Mesenchymal stem cell (in vitro differentiated cells and primary cell): ENCODE results near the gene CDKN2B-AS1.

Experiments used
- DNase-seq: peaks from one replicate; pipeline ENCODE4 v3.0.0-alpha.2; 2013
- H2AFZ ChIP-seq: one replicate; pipeline ENCODE4 v1.6.1; 2013; ENCODE audit warnings: low read depth, mild to moderate bottlenecking, control low read depth, inconsistent platforms, low read length, moderate library complexity
- H2AK5ac ChIP-seq: 2 replicates; pipeline ENCODE4 v1.6.1; 2013; ENCODE audit warnings: low read length, moderate library complexity, mild to moderate bottlenecking, inconsistent platforms; ENCODE audit not compliant: severe bottlenecking
- H2BK120ac ChIP-seq: one replicate; pipeline ENCODE4 v1.6.1; 2013; ENCODE audit warnings: low read depth, mild to moderate bottlenecking, inconsistent platforms, low read length, moderate library complexity
- H2BK12ac ChIP-seq, 2 experiments: one replicate each; pipeline ENCODE4 v1.6.1; 2013; ENCODE audit warnings: inconsistent platforms in 2 of 2, low read length in 2 of 2, mild to moderate bottlenecking in 2 of 2, moderate library complexity in 2 of 2, control low read depth in 1 of 2
- H2BK15ac ChIP-seq: one replicate; pipeline ENCODE4 v1.6.1; 2013; ENCODE audit warnings: mild to moderate bottlenecking, low read depth, inconsistent platforms; ENCODE audit not compliant: poor library complexity, severe bottlenecking
- H2BK5ac ChIP-seq: 2 replicates; pipeline ENCODE4 v1.6.1; 2013; ENCODE audit warnings: low read depth, mild to moderate bottlenecking, low read length, control low read depth, inconsistent platforms; ENCODE audit not compliant: poor library complexity, severe bottlenecking
- H3K14ac ChIP-seq, 2 experiments: one replicate each; pipeline ENCODE4 v1.6.1; 2013; ENCODE audit warnings: inconsistent platforms in 2 of 2, low read length in 2 of 2, control low read depth in 1 of 2, mild to moderate bottlenecking in 1 of 2, moderate library complexity in 1 of 2
- H3K18ac ChIP-seq, 2 experiments: one replicate each; pipeline ENCODE4 v1.6.1; 2013; ENCODE audit warnings: inconsistent platforms in 2 of 2, low read length in 2 of 2, control low read depth in 1 of 2, low read depth in 1 of 2, mild to moderate bottlenecking in 1 of 2
- H3K23ac ChIP-seq, 2 experiments: one replicate each; pipeline ENCODE4 v1.6.1; 2013; ENCODE audit warnings: inconsistent platforms in 2 of 2, low read length in 2 of 2, mild to moderate bottlenecking in 2 of 2, moderate library complexity in 2 of 2, control low read depth in 1 of 2
- H3K27ac ChIP-seq: 2 replicates; pipeline ENCODE4 v1.5.1; 2013; ENCODE audit warnings: mild to moderate bottlenecking, moderate library complexity, low read length, control low read depth, inconsistent platforms; ENCODE audit not compliant: poor library complexity, severe bottlenecking
- H3K27me3 ChIP-seq, 2 experiments: 2 replicates each; pipeline versions ENCODE4 v1.6.1 to v1.7.0; 2013; ENCODE audit warnings: low read length in 2 of 2, mild to moderate bottlenecking in 2 of 2, moderate library complexity in 2 of 2, control low read depth in 1 of 2, inconsistent platforms in 1 of 2; ENCODE audit not compliant: control insufficient read depth in 1 of 2, insufficient read depth in 1 of 2
- H3K36me3 ChIP-seq, 2 experiments: 2 replicates each; pipeline versions ENCODE4 v1.6.1 to v1.7.0; 2013; ENCODE audit warnings: low read length in 2 of 2, control low read depth in 1 of 2, inconsistent platforms in 1 of 2, low read depth in 1 of 2, mild to moderate bottlenecking in 1 of 2; ENCODE audit not compliant: insufficient read depth in 2 of 2, control insufficient read depth in 1 of 2
- H3K4ac ChIP-seq, 2 experiments: one replicate each; pipeline ENCODE4 v1.6.1; 2013; ENCODE audit warnings: inconsistent platforms in 2 of 2, low read length in 2 of 2, mild to moderate bottlenecking in 2 of 2, moderate library complexity in 2 of 2, control low read depth in 1 of 2, low read depth in 1 of 2
- H3K4me1 ChIP-seq: 2 replicates; pipeline ENCODE4 v1.6.1; 2013; ENCODE audit warnings: low read depth, low read length, control low read depth; ENCODE audit not compliant: control insufficient read depth, insufficient read depth
- H3K4me2 ChIP-seq: 2 replicates; pipeline ENCODE4 v1.6.1; 2013; ENCODE audit warnings: low read length, mild to moderate bottlenecking, inconsistent platforms; ENCODE audit not compliant: poor library complexity, severe bottlenecking
- H3K4me3 ChIP-seq, 2 experiments: 2 replicates each; pipeline versions ENCODE4 v1.5.1 to v1.7.0; 2013; ENCODE audit warnings: low read length in 2 of 2, mild to moderate bottlenecking in 2 of 2, control low read depth in 1 of 2, low read depth in 1 of 2; ENCODE audit not compliant: insufficient read depth in 1 of 2
- H3K79me1 ChIP-seq: replicated peaks from 2 replicates; pipeline ENCODE4 v1.6.1; 2013; ENCODE audit warnings: mild to moderate bottlenecking, control low read depth, low read length, inconsistent platforms; ENCODE audit not compliant: poor library complexity, severe bottlenecking
- H3K9ac ChIP-seq: 2 replicates; pipeline ENCODE4 v1.7.0; 2013; ENCODE audit warnings: mild to moderate bottlenecking, low read length, moderate library complexity
- H3K9me3 ChIP-seq: 2 replicates; pipeline ENCODE4 v1.7.0; 2013; ENCODE audit warnings: mild to moderate bottlenecking, low read length; ENCODE audit not compliant: control insufficient read depth
- H4K8ac ChIP-seq: one replicate; pipeline ENCODE4 v1.6.1; 2013; ENCODE audit warnings: inconsistent platforms, mild to moderate bottlenecking, low read length, moderate library complexity
- H4K91ac ChIP-seq: one replicate; pipeline ENCODE4 v1.6.1; 2013; ENCODE audit warnings: mild to moderate bottlenecking, low read length, inconsistent platforms
- WGBS: methylation state at CpG from one replicate; pipeline ENCODE4 v1.1.7; 2013; ENCODE audit warnings: mixed read lengths; 5-methylcytosine and 5-hydroxymethylcytosine counted together

Gene CDKN2B-AS1

DNA sequence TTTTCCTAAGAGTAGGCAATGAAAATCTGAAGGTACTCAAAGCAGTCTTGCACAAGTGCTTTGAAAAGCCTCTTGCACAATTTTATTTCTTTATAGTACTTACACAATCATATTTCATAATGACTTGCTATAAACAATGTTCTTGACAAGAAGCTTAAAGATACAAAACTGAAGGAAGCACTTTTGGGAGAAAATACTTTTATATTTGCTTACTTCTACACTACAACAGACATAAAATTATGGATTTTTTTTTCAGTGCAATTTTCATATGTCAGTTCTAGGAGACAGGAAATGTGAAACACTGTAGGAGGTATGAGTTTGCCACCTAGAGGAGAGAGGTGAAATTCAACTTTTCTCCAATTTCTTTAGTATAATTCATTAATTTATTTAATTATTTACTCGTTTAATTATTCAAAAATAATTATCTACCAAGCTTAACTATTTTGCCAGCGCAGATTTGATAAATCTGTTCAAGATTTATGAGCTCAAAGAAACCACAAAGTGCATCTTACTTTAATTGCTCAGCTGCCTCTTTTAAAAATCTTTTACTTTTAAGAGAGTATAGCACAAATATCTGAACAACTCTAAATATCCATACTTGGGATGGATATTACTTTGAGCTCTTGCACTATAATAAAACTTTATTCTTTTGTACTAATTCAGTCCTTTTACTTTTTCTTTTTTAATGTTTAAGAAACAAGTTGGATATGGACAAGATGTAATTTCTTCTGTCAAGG lies 43.5 kb downstream of the CDKN2B-AS1 start:
- WGBS = 10% methylated on average over 2 of the region's 2 CpGs
- Histone ChIP-seq H3K14ac (no peak overlapping the region), H3K4ac (no peak overlapping the region), H4K8ac (no peak overlapping the region), H3K27ac (no peak overlapping the region), H2BK12ac (no peak overlapping the region), H2BK120ac (no peak overlapping the region), H3K36me3 (peaks cover 0 to 7% of the 10 kb centered on the region in 2 experiments), H3K79me1 (no peaks in the 10 kb centered on the region), H4K91ac (no peak overlapping the region), H3K18ac (no peak overlapping the region), H3K4me1 (no peaks in the 10 kb centered on the region), H3K27me3 (no peaks in the 10 kb centered on the region), H3K9ac (peak overlapping the region; percentile 55), H3K9me3 (no peaks in the 10 kb centered on the region), H2BK15ac (no peak overlapping the region), H2AFZ (no peak overlapping the region), H3K23ac (no peak overlapping the region), H3K4me2 (no peak overlapping the region), H2AK5ac (no peak overlapping the region), H2BK5ac (no peak overlapping the region), H3K4me3 (no peak overlapping the region)
- DNase-seq = peak; percentile 65

DNA sequence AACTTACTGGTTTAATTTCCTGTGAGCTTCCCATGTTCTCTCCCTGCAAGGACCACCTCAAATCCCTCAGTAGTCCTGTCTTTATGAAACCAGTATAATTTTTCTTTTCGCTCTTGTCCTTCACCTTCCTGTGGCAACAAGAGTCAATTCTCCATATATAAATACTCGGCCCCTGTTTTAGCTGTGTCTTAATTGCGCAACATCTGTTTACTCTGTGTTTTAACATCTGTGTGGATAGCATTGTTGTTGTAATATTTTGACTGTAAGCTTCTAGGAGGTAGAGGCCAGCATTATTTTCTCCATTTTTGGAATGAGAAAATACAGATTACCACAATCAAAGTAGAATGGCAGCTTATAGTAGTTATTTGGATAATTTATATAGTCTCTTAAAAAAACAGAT lies 44.7 kb downstream of the CDKN2B-AS1 start:
- H3K4me1 ChIP-seq = no peaks in the 10 kb centered on the region
- H3K27ac ChIP-seq = no peak overlapping the region
- no peaks in the 10 kb centered on the region for H3K9me3 ChIP-seq
- H3K9ac ChIP-seq = peak overlapping the region; percentile 55
- H2BK120ac ChIP-seq = no peak overlapping the region
- H2BK12ac ChIP-seq = no peak overlapping the region
- no peaks in the 10 kb centered on the region for H3K79me1 ChIP-seq
- no peak overlapping the region for H2BK15ac ChIP-seq
- DNase-seq = peak; percentile 61
- H3K18ac ChIP-seq = no peak overlapping the region
- no peak overlapping the region for H2BK5ac ChIP-seq
- no peak overlapping the region for H4K91ac ChIP-seq
- no peak overlapping the region for H3K14ac ChIP-seq
- 80% methylated on average over 2 of the region's 3 CpGs for whole genome bisulfite sequencing
- H3K4ac ChIP-seq = no peak overlapping the region
- H3K27me3 ChIP-seq = no peaks in the 10 kb centered on the region
- no peak overlapping the region for H3K23ac ChIP-seq
- no peak overlapping the region for H3K4me2 ChIP-seq
- H3K36me3 ChIP-seq = no peaks in the 10 kb centered on the region
- H2AK5ac ChIP-seq = no peak overlapping the region
- no peak overlapping the region for H3K4me3 ChIP-seq
- no peak overlapping the region for H4K8ac ChIP-seq
- H2AFZ ChIP-seq = no peak overlapping the region

DNA sequence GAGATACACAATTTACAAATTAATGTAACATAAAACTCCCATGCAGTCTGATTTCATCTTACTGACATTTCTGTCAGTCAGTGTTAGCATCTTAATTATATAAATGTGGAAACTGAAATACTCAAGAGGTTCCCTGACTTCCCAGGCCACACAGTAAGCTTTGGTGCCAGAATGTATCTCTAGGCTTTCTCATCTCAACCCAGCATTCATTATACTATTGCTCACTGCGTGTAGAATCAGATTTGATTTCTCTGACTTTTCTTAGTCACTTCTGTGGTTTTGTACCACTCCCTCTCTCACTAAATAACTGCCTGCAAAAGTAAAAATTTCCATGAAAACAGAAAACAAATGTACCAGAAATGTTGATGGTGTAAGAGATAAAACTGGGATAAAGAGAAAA lies 46.2 kb downstream of the CDKN2B-AS1 start:
- Histone ChIP-seq H2AK5ac (no peak overlapping the region), H2BK120ac (no peak overlapping the region), H3K79me1 (no peaks in the 10 kb centered on the region), H3K18ac (no peak overlapping the region), H3K14ac (no peak overlapping the region), H3K4me2 (no peak overlapping the region), H3K4me1 (no peaks in the 10 kb centered on the region), H2BK5ac (no peak overlapping the region), H2BK15ac (no peak overlapping the region), H3K27ac (no peak overlapping the region), H4K8ac (no peak overlapping the region), H3K4me3 (no peak overlapping the region), H3K36me3 (no peaks in the 10 kb centered on the region), H3K4ac (no peak overlapping the region), H3K9ac (peak overlapping the region; percentile 53), H3K27me3 (no peaks in the 10 kb centered on the region), H2AFZ (no peak overlapping the region), H3K23ac (no peak overlapping the region), H4K91ac (no peak overlapping the region), H3K9me3 (no peaks in the 10 kb centered on the region), H2BK12ac (no peak overlapping the region)
- DNase-seq = peak; percentile 70
- WGBS = 33% methylated on average over 1 of the region's 1 CpG

DNA sequence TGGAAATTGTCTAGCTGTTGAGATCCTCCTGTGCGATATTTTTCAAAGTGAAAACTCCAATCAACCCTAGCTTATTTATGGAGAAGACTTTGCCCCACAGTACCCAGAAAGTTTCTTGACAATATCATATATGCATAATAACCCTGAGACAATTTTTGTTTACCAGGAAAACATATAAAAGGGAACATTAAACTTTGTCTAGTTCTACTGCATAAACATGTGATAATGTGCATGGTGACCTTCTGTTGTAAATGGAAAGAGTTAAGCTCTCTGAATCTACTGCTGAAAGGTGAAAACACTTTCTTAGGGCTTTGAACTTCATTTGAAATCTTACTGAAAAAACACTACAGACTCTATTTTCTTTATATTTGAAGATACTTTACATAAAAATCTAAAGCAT lies 46.8 kb downstream of the CDKN2B-AS1 start:
- H2AFZ ChIP-seq = no peak overlapping the region
- H3K36me3 ChIP-seq = no peaks in the 10 kb centered on the region
- no peak overlapping the region for H3K4ac ChIP-seq
- no peak overlapping the region for H4K91ac ChIP-seq
- no peaks in the 10 kb centered on the region for H3K4me1 ChIP-seq
- no peak for DNase-seq
- no peak overlapping the region for H4K8ac ChIP-seq
- no peak overlapping the region for H2BK5ac ChIP-seq
- no peak overlapping the region for H2AK5ac ChIP-seq
- no peak overlapping the region for H3K27ac ChIP-seq
- whole genome bisulfite sequencing = 100% methylated on average over 1 of the region's 1 CpG
- no peak overlapping the region for H3K4me2 ChIP-seq
- no peak overlapping the region for H2BK120ac ChIP-seq
- H3K18ac ChIP-seq = no peak overlapping the region
- no peak overlapping the region for H3K14ac ChIP-seq
- no peaks in the 10 kb centered on the region for H3K27me3 ChIP-seq
- peak overlapping the region; percentile 53 for H3K9ac ChIP-seq
- H3K4me3 ChIP-seq = no peak overlapping the region
- H2BK15ac ChIP-seq = no peak overlapping the region
- no peaks in the 10 kb centered on the region for H3K9me3 ChIP-seq
- no peak overlapping the region for H2BK12ac ChIP-seq
- no peak overlapping the region for H3K23ac ChIP-seq
- H3K79me1 ChIP-seq = no peaks in the 10 kb centered on the region
